ENCODE data around the gene AGAP2. TPM values are rescaled to one million over a fixed set of nuclear protein-coding genes. Genes with fewer than 3 reads are reported as not detected.

AGAP2 gene
- total RNA-seq, 4 donors from 2014 or later = 1.2 to 125 (median 5.6) TPM

DNA sequence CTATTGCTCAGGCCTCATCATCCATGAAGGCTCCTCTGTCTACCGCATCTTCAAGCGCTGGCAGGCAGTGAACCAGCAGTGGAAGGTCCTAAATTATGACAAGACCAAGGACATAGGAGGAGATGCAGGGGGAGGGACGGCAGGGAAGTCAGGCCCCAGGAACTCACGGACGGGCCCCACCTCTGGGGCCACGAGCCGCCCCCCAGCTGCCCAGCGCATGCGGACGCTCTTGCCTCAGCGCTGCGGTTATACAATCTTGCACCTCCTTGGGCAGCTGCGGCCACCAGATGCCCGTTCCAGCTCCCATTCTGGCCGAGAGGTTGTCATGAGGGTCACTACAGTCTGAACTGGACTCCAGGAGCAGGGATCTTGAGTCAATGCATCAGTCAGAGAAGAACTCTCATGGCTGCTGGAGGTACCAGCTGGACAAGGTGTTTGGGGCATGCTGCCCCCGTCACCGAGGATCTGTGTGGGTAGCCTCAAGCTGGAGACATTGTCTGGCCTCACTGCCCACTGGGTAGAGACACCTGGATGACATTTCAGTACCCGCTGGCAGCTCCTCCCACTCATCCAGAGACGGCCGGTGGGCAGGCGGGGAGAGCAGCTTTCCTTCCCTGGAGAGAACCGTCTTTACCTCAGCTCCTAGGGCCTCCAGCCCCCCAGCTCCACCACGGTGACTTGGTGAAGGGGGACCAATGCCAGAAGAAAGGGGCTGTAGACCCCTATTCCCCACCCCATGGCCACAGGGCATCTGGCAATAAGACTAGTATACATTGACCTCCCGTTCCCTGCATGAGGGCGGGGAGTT lies 20.2 kb upstream of the AGAP2 start:
- Histone ChIP-seq H3K4me3 (no peak overlapping the region), H3K27me3 (peaks cover 5% of the 10 kb centered on the region), H3K36me3 (peaks cover 0 to 5% (median 0%) of the 10 kb centered on the region in 4 donors), H3K4me1 (peaks cover 0 to 23% (median 21%) of the 10 kb centered on the region in 4 donors), H3K27ac (no peak overlapping the region), H3K9me3 (no peaks in the 10 kb centered on the region)
- TF ChIP-seq EP300 (IDR thresholded peaks at IDR 0.05; ENCODE audit: low read depth) = no peak
- TF ChIP-seq POLR2A (IDR thresholded peaks at IDR 0.05) = no peak
- TF ChIP-seq CTCF (IDR thresholded peaks at IDR 0.05) = no peak
- TF ChIP-seq POLR2AphosphoS5 (IDR thresholded peaks at IDR 0.05) = no peak
- no peak for DNase-seq
- intact Hi-C loops (cut with DNase I; ENCODE audit: low total_unique reads) (no loop called here), in situ Hi-C loops (cut with MboI; ENCODE audit: low pct_ligation_motif_present in 1 of 4, low pct_unique_long_range_greater_than_20kb in 1 of 4, low sequenced_read_pairs in 3 of 4) (no loop called here)
- WGBS, 2 donors (ENCODE audit: low coverage in 1 of 2) = 89 to 94% methylated on average over 2 to 25 of the region's 25 CpGs

DNA sequence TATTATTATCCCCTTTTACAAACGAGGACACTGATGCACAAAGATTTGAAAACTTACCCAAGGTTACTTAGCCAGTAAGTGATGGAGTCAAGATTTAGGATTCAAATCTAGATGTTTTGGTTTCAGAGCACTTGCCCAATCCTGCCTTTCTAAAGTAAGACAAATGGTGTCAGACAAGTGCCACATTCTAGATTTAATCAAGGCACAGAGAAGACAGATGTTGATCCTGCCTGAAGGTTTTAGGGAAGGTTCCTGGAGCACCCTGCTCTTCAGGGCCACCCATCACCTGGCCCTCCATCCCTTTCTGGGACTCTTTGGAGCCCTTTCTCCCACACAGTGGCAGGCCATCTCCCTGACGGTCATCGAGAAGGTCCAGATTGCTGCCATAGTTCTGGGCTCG lies 19.2 kb upstream of the AGAP2 start:
- no peak for DNase-seq
- no peaks in the 10 kb centered on the region for H3K27me3 ChIP-seq
- TF ChIP-seq POLR2A (IDR thresholded peaks at IDR 0.05) (no peak), EP300 (IDR thresholded peaks at IDR 0.05; ENCODE audit: low read depth) (no peak), POLR2AphosphoS5 (IDR thresholded peaks at IDR 0.05) (no peak), CTCF (IDR thresholded peaks at IDR 0.05) (no peak)
- H3K36me3 ChIP-seq = peaks cover 0 to 5% (median 0%) of the 10 kb centered on the region in 4 donors
- in situ Hi-C loops (cut with MboI; ENCODE audit: low pct_ligation_motif_present in 1 of 4, low pct_unique_long_range_greater_than_20kb in 1 of 4, low sequenced_read_pairs in 3 of 4) = no loop called here
- WGBS, 2 donors (ENCODE audit: low coverage in 1 of 2) = 93 to 96% methylated on average over 4 of the region's 4 CpGs
- no peak overlapping the region for H3K27ac ChIP-seq
- no peaks in the 10 kb centered on the region for H3K9me3 ChIP-seq
- H3K4me3 ChIP-seq = no peak overlapping the region
- H3K4me1 ChIP-seq = peaks cover 3 to 32% (median 27%) of the 10 kb centered on the region in 4 donors
- intact Hi-C loops (cut with DNase I; ENCODE audit: low total_unique reads) = no loop called here

- in situ Hi-C loops (cut with MboI; ENCODE audit: low pct_ligation_motif_present in 1 of 4, low pct_unique_long_range_greater_than_20kb in 1 of 4, low sequenced_read_pairs in 3 of 4) (no loop called here), intact Hi-C loops (cut with DNase I; ENCODE audit: low total_unique reads) (no loop called here)
- Histone ChIP-seq H3K27me3 (no peaks in the 10 kb centered on the region), H3K4me3 (peak overlapping the region in 3 of 4 donors; percentile 76 to 94 (median 84)), H3K9me3 (no peaks in the 10 kb centered on the region), H3K36me3 (peaks cover 0 to 5% (median 0%) of the 10 kb centered on the region in 4 donors), H3K4me1 (peaks cover 6 to 36% (median 31%) of the 10 kb centered on the region in 4 donors), H3K27ac (peak overlapping the region; percentile 83 to 89 (median 85))
- peak; percentile 55 to 72 (median 65) for TF ChIP-seq CTCF (IDR thresholded peaks at IDR 0.05)
- TF ChIP-seq EP300 (IDR thresholded peaks at IDR 0.05; ENCODE audit: low read depth) = no peak
- WGBS, 2 donors (ENCODE audit: low coverage in 1 of 2) = 32 to 53% methylated on average over 8 to 22 of the region's 22 CpGs
- peak; percentile 59 for DNase-seq
Measured at GRCh38 chr12:57756406-57757341, 18.1 kb upstream of the AGAP2 start.

Data from transverse colon (tissue), 4 donors.